ENCODE measurements around the gene SMAD4.

Gene SMAD4

DNA sequence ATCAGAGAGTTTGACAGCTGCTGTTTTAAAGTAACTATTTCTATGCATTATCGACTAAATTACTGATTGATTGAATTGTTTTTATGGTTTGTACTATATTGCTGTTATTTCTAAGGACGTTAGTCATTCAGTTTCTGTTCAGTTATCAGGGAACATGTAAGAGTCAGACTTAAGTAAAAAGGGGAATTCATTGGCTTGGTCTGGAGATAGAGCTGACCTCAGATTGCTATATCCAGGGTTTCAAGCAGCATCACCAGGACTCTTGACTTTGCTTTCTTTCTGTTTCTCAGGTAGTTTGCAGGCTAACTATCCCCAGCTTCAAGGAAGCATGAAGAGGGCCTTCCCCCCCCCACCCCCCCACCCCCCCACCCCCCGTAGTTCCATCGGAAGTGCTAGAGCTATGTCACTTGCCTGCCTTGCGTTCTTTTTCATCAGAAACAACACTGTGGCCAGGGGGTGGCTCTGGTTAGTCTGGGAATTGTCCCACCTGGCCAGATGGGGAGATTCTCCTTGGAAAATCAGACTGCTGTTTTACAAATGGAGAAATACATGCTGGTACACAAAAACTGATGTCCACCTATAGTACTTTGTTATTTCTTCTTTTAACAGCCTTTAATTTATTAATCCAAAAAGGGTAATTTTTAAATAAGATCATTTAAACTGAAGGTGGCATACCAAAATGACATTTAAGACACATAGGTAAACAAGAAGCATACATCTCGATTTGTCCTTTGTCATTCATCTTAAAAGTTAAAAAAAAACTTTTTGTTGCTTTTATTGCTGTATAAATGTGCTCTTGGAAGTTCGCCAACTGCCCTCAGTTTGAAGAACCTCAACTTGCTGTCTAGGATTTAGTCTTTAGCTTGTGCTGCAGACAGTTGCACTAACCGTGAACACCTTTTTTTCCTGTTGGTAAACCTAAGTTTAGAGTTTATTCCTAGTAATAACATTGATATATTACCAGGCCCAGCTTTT is 9.4 kb downstream of the SMAD4 start:
- Histone ChIP-seq H3K79me2 (ENCODE audit: insufficient read depth, low read length) (peaks cover 98% of the 10 kb centered on the region), H3K9me2 (replicated peaks; ENCODE audit: low read depth, low read length) (no peaks in the 10 kb centered on the region), H4K20me1 (ENCODE audit: insufficient read depth, low read length, poor library complexity, severe bottlenecking) (peaks cover 94% of the 10 kb centered on the region), H2AFZ (ENCODE audit: low read length) (no peak overlapping the region), H3K4me2 (ENCODE audit: low read depth, low read length, poor library complexity, severe bottlenecking) (peak overlapping the region; percentile 57), H3K9me3 (ENCODE audit: insufficient read depth, low read depth, low read length) (no peaks in the 10 kb centered on the region), H3K27me3 (ENCODE audit: insufficient read depth, low read length, poor library complexity, severe bottlenecking) (no peaks in the 10 kb centered on the region), H3K4me1 (ENCODE audit: insufficient read depth, low read length, poor library complexity, severe bottlenecking) (peaks cover 53% of the 10 kb centered on the region), H3F3A (ENCODE audit: low read depth) (peaks cover 3% of the 10 kb centered on the region; the same call in 1 of the 2 replicates), H3K36me3 (ENCODE audit: insufficient read depth, low read length) (no peaks in the 10 kb centered on the region), H3K4me3 (ENCODE audit: low read length, poor library complexity, severe bottlenecking) (peak overlapping the region; percentile 22), H3K9ac (ENCODE audit: low read depth, low read length, poor library complexity, severe bottlenecking) (no peak overlapping the region)
- TF ChIP-seq, protein P1, sequence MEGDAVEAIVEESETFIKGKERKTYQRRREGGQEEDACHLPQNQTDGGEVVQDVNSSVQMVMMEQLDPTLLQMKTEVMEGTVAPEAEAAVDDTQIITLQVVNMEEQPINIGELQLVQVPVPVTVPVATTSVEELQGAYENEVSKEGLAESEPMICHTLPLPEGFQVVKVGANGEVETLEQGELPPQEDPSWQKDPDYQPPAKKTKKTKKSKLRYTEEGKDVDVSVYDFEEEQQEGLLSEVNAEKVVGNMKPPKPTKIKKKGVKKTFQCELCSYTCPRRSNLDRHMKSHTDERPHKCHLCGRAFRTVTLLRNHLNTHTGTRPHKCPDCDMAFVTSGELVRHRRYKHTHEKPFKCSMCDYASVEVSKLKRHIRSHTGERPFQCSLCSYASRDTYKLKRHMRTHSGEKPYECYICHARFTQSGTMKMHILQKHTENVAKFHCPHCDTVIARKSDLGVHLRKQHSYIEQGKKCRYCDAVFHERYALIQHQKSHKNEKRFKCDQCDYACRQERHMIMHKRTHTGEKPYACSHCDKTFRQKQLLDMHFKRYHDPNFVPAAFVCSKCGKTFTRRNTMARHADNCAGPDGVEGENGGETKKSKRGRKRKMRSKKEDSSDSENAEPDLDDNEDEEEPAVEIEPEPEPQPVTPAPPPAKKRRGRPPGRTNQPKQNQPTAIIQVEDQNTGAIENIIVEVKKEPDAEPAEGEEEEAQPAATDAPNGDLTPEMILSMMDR (conservative IDR thresholded peaks at IDR 0.05; ENCODE audit: low read length) = no peak
- no peak for TF ChIP-seq EZH2phosphoT487 (IDR thresholded peaks at IDR 0.05; ENCODE audit: borderline replicate concordance)

DNA sequence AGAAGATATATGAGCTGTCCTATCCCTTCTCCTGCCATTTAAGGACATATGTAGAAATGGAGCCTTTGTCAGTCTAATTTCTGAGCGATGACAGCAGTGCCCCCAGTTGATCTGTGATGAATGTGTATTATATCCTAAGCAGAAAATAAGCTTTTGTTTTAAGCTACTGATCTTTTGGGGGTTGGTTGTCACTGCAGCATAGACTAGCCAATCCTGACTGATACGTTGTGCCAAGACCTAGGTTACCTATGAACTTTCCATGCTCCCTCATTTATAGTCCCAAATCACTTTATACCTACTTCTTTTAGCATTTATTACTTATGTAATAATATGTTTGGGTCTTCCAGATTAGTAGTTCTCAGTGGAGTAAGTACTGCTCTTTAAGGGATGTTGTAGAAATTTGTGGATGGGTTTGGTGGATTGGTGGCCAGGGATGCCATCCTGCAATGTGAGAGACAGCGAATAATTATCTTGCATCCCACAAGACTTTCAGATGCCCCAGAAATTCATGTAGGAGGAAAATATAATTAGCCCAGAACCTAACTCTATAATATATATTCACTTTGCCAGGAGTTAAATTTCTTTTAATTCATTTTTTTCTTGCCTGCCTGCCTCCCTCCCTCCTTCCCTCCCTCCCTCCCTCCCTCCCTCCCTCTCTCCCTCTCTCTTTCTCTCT is 11.8 kb downstream of the SMAD4 start:
- Histone ChIP-seq H3K36me3 (ENCODE audit: insufficient read depth, low read length) (peaks cover 1% of the 10 kb centered on the region; the same call in 1 of the 2 replicates), H3F3A (ENCODE audit: low read depth) (peaks cover 3% of the 10 kb centered on the region; the same call in 1 of the 2 replicates), H3K9ac (ENCODE audit: low read depth, low read length, poor library complexity, severe bottlenecking) (no peak overlapping the region), H3K27me3 (ENCODE audit: insufficient read depth, low read length, poor library complexity, severe bottlenecking) (no peaks in the 10 kb centered on the region), H3K9me2 (replicated peaks; ENCODE audit: low read depth, low read length) (no peaks in the 10 kb centered on the region), H4K20me1 (ENCODE audit: insufficient read depth, low read length, poor library complexity, severe bottlenecking) (peaks cover 93% of the 10 kb centered on the region), H2AFZ (ENCODE audit: low read length) (no peak overlapping the region), H3K4me3 (ENCODE audit: low read length, poor library complexity, severe bottlenecking) (no peak overlapping the region), H3K4me2 (ENCODE audit: low read depth, low read length, poor library complexity, severe bottlenecking) (peak overlapping the region; percentile 3), H3K9me3 (ENCODE audit: insufficient read depth, low read depth, low read length) (no peaks in the 10 kb centered on the region), H3K79me2 (ENCODE audit: insufficient read depth, low read length) (peaks cover 98% of the 10 kb centered on the region), H3K4me1 (ENCODE audit: insufficient read depth, low read length, poor library complexity, severe bottlenecking) (peaks cover 38% of the 10 kb centered on the region)
- TF ChIP-seq EZH2phosphoT487 (IDR thresholded peaks at IDR 0.05; ENCODE audit: borderline replicate concordance) = no peak
- TF ChIP-seq, protein P1 (conservative IDR thresholded peaks at IDR 0.05; ENCODE audit: low read length) = no peak

DNA sequence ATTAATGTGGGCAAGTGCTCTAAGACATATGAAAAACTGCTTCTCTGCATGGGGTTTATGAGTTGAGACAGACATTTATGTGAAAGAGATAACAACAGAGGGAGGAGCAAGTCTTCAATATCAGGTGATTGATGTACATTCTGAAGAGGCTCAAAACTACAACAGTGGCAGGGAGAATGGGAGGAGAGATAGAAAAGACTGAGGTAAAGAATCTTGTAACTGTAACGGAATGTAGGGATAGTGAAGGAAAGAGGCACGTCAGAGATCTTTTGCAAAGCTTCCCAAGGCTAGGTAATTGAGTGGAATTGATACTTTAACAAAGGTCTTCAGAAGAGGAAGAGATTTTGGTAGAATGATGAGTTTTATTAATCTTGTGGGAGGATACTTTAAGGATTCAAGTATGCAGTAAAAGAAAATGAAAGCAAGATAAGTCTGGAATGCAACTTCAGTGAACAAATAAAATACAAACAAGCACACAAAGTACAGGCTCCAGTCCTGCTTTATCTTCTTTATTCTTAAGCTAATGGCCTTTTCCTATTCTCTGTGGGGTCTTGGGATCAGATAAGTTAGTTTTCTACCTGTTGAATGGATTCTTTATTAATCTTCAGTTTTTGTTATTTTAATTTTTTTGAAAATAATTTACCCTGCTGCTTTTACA is 15.0 kb downstream of the SMAD4 start:
- Histone ChIP-seq H4K20me1 (ENCODE audit: insufficient read depth, low read length, poor library complexity, severe bottlenecking) (peaks cover 71% of the 10 kb centered on the region), H3K9ac (ENCODE audit: low read depth, low read length, poor library complexity, severe bottlenecking) (no peak overlapping the region), H3K27me3 (ENCODE audit: insufficient read depth, low read length, poor library complexity, severe bottlenecking) (no peaks in the 10 kb centered on the region), H3K9me3 (ENCODE audit: insufficient read depth, low read depth, low read length) (no peaks in the 10 kb centered on the region), H2AFZ (ENCODE audit: low read length) (no peak overlapping the region), H3K4me3 (ENCODE audit: low read length, poor library complexity, severe bottlenecking) (no peak overlapping the region), H3K79me2 (ENCODE audit: insufficient read depth, low read length) (peaks cover 89% of the 10 kb centered on the region), H3K9me2 (replicated peaks; ENCODE audit: low read depth, low read length) (no peaks in the 10 kb centered on the region), H3K36me3 (ENCODE audit: insufficient read depth, low read length) (peaks cover 30% of the 10 kb centered on the region; the same call in 1 of the 2 replicates), H3F3A (ENCODE audit: low read depth) (no peaks in the 10 kb centered on the region), H3K4me2 (ENCODE audit: low read depth, low read length, poor library complexity, severe bottlenecking) (peak overlapping the region; percentile 43), H3K4me1 (ENCODE audit: insufficient read depth, low read length, poor library complexity, severe bottlenecking) (peaks cover 19% of the 10 kb centered on the region)
- TF ChIP-seq, protein P1 (conservative IDR thresholded peaks at IDR 0.05; ENCODE audit: low read length) = no peak
- no peak for TF ChIP-seq EZH2phosphoT487 (IDR thresholded peaks at IDR 0.05; ENCODE audit: borderline replicate concordance)
